Body of pancreas (tissue), 4 donors: Measurements from ENCODE around the gene RCE1. TPM values are rescaled to one million over a fixed set of nuclear protein-coding genes. Genes with fewer than 3 reads are reported as not detected.
A peak's percentile ranks its signal among the peaks of the same experiment; 100 is the strongest.

Experiments
- ATAC-seq: fragments of 150-250 bp; one replicate; pipeline ENCODE4 v1.9.1; 2016
- DNase-seq, 4 donors: peaks; one replicate each; pipeline ENCODE4 v3.0.0-alpha.2; 2019
- H3K27ac ChIP-seq, 4 donors: fragments of 200-600 bp; sonication (generic); 1 replicate in 3 of 4; 2 replicates in 1 of 4; pipeline versions ENCODE4 v1.5.1 to v1.6.1; 2016 to 2019; ENCODE audit warnings: mild to moderate bottlenecking in 1 of 4, mixed read lengths in 1 of 4, moderate library complexity in 1 of 4
- H3K27me3 ChIP-seq, 2 donors: fragments of 200-600 bp; sonication (generic); one replicate each; pipeline ENCODE4 v1.6.0; 2016; ENCODE audit warnings: mild to moderate bottlenecking in 1 of 2
- H3K36me3 ChIP-seq, 2 donors: fragments of 200-600 bp; sonication (generic); replicated peaks in 1 of 2; 2 replicates each; pipeline ENCODE4 v1.5.1; 2016; ENCODE audit warnings: low read depth in 2 of 2; ENCODE audit not compliant: insufficient read depth in 1 of 2
- H3K4me1 ChIP-seq: fragments of 200-600 bp; sonication (generic); one replicate; pipeline ENCODE4 v1.6.0; 2016
- H3K4me3 ChIP-seq, 2 donors: fragments of 200-600 bp; sonication (generic); 1 replicate in 1 of 2; 2 replicates in 1 of 2; pipeline ENCODE4 v1.5.1; 2016 to 2019
- H3K9me3 ChIP-seq, 3 donors: fragments of 200-600 bp; sonication (generic); 1 replicate in 2 of 3; 2 replicates in 1 of 3; pipeline ENCODE4 v1.5.1; 2016
- POLR2A ChIP-seq, 3 donors: fragments of 450-650 bp; IDR thresholded peaks; one replicate each; pipeline ENCODE4 v1.6.1; 2016; ENCODE audit warnings: antibody characterized with exemption in 3 of 3, mild to moderate bottlenecking in 2 of 3
- WGBS, 2 donors: methylation state at CpG; one replicate each; pipeline ENCODE4 v1.1.5; 2017; 5-methylcytosine and 5-hydroxymethylcytosine counted together
- intact Hi-C: fragments of 100-400 bp; cut with DNase I; formaldehyde crosslinking; loops from one replicate; pipeline ENCODE4 v1.15.1; 2023
- total RNA-seq, 2 donors: library from RNA; depleted of rRNA; stranded (reverse); fragments of >200 nt; gene quantifications; one replicate each; pipeline ENCODE4 v1.1.0, GENCODE V29; 2016
- TF ChIP-seq, protein P1 (sequence below), 7 experiments: fragments of 450-650 bp in 4 of 7; fragments of 200-600 bp in 3 of 7; sonication (generic) in 3 of 7; IDR thresholded peaks; one replicate each; pipeline ENCODE4 v1.5.1; 2016 to 2019; ENCODE audit warnings: antibody characterized with exemption in 7 of 7

RCE1 gene
- total RNA-seq, 2 donors from 2014 or later = 14.3 to 18.8 TPM

DNA sequence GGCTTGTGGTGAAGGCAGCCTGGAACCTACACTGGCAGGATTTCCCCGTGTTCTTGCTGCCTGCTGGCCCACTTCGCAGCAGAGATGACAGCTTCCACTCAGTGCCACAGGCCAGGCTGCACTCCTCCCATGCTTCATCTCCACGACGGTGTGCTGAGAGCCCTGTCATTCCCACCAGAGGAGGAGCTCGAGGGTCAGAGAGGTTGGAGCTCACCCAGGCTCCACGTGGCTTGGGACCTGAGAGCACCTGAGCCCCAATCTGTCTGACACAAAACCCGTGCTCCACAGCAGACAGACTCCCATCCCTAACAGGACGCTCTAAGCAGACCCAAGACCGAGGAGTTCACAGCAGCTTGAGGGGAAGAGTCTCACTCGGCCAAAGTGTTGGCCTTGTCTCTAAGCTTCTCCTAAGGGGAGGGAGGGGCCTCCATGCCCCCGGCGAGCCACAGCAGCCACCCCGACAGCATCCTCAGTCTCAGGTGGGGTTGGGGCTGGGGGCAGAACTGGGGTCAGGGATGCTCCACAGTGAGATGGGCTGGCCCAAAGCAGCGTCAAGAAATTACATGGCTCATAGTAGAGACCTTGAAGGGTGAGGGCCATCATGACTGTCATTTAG, 24.3 kb downstream of the RCE1 start:
- Histone ChIP-seq H3K36me3 (no peaks in the 10 kb centered on the region), H3K4me1 (peaks cover 6% of the 10 kb centered on the region), H3K27me3 (no peaks in the 10 kb centered on the region), H3K27ac (no peak overlapping the region), H3K4me3 (no peak overlapping the region), H3K9me3 (no peaks in the 10 kb centered on the region)
- 73 to 85% methylated on average over 9 to 11 of the region's 14 CpGs for WGBS, 2 donors
- intact Hi-C loops = no loop called here
- TF ChIP-seq, protein P1, sequence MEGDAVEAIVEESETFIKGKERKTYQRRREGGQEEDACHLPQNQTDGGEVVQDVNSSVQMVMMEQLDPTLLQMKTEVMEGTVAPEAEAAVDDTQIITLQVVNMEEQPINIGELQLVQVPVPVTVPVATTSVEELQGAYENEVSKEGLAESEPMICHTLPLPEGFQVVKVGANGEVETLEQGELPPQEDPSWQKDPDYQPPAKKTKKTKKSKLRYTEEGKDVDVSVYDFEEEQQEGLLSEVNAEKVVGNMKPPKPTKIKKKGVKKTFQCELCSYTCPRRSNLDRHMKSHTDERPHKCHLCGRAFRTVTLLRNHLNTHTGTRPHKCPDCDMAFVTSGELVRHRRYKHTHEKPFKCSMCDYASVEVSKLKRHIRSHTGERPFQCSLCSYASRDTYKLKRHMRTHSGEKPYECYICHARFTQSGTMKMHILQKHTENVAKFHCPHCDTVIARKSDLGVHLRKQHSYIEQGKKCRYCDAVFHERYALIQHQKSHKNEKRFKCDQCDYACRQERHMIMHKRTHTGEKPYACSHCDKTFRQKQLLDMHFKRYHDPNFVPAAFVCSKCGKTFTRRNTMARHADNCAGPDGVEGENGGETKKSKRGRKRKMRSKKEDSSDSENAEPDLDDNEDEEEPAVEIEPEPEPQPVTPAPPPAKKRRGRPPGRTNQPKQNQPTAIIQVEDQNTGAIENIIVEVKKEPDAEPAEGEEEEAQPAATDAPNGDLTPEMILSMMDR (IDR thresholded peaks at IDR 0.05) = no peak
- TF ChIP-seq POLR2A (IDR thresholded peaks at IDR 0.05) = no peak
- ATAC-seq (no peak), DNase-seq (no peak)

DNA sequence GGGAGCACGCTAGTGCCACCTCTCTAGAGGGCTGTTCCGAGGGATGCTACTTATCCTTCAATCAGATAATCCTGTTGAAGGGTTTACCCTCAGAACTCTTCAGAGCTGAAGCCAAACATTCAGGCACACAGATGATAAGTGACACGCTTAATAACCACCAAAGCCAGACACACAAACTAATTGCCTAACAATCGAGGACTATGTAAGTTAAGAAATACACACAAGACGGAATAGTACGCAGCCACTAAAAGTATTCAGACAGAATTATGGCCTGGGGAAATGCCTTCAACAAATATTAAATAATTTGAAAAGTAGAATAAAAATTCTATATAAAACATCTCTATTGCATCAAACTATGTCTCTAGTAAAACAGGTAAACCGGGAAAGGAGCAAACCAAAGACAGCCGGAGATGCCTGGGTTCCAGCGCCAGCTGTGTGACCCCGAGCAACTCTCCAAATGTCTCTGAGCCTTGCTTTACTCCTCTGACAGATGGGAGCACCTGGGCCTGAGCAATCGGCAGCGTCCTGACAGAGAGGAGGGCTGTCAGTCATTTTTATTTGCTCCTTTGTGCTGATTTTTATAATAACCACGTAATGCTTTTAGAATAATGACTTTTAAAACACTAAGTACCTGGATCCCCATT, 25.0 kb downstream of the RCE1 start:
- ATAC-seq = no peak
- DNase-seq = no peak
- WGBS, 2 donors = 79 to 81% methylated on average over 13 of the region's 13 CpGs
- Histone ChIP-seq H3K27me3 (no peaks in the 10 kb centered on the region), H3K36me3 (no peaks in the 10 kb centered on the region), H3K4me3 (no peak overlapping the region), H3K9me3 (no peaks in the 10 kb centered on the region), H3K4me1 (peaks cover 6% of the 10 kb centered on the region), H3K27ac (no peak overlapping the region)
- intact Hi-C loops = no loop called here
- TF ChIP-seq, protein P1 (IDR thresholded peaks at IDR 0.05) = no peak

DNA sequence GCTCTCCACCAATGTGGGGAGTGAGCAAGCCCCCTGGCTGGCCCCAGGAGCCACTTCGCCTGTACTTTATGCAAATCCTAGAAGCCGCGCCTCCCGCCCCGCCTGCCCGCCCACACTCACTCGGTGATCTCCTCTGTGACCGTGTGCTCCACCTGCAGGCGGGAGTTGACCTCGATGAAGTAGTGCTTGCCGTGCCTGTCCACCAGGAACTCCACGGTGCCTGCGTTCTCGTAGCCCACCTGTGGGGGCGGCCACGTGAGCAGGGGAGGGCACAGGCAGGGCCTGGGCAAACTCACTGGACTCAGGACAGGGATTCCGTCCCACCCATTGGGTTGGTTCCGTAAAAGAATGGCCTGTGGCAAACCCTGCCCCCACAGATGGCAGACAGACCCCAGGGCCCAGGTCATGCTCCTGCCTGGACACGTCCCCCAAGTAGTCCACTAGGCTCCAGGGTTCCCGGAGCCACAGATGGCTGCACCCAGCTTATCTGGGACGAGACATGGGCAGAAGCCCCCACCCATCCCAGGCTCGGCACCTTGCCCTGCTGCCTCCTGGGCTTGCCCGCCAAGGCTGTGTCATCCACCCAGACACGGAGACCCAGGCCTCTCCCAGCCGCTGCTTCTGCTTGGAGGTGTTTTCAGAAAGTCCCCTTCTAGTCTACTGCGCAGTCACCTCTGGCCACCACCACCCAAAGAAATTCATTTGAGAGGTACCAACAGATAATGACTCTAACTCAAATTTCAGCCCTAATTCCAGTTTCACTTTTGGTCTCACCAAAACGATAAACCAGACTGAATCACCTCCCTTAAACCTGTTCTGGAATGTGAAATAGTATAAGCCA, 25.7 kb downstream of the RCE1 start:
- TF ChIP-seq POLR2A (IDR thresholded peaks at IDR 0.05) = no peak
- TF ChIP-seq, protein P1 (IDR thresholded peaks at IDR 0.05) = peak; percentile 24 to 78 (median 58)
- intact Hi-C loops = no loop called here
- ATAC-seq (peak; percentile 88), DNase-seq (peak; percentile 81 to 83 (median 82))
- WGBS, 2 donors = 34 to 71% methylated on average over 10 to 27 of the region's 27 CpGs
- Histone ChIP-seq H3K4me1 (peaks cover 6% of the 10 kb centered on the region), H3K27ac (no peak overlapping the region), H3K9me3 (no peaks in the 10 kb centered on the region), H3K36me3 (no peaks in the 10 kb centered on the region), H3K4me3 (no peak overlapping the region), H3K27me3 (no peaks in the 10 kb centered on the region)

DNA sequence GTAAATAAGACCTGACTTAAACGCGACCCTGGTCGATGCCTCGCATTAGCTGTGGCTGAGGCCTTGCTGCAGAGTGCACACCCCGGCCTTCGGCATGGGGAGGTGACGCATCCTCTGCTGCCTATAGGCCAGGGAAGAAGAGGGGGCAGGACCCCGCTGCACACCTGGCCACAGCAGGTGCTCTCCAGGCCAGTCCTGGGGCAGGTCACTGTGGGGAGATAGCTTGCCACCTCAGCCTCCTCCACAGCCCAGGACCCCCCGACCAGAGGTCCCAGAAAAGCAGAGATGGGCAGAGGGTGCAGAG, 26.3 kb downstream of the RCE1 start:
- DNase-seq (no peak), ATAC-seq (no peak)
- H3K4me3 ChIP-seq = no peak overlapping the region
- peaks cover 6% of the 10 kb centered on the region for H3K4me1 ChIP-seq
- intact Hi-C loops = no loop called here
- H3K27me3 ChIP-seq = no peaks in the 10 kb centered on the region
- H3K27ac ChIP-seq = no peak overlapping the region
- TF ChIP-seq POLR2A (IDR thresholded peaks at IDR 0.05) = no peak
- TF ChIP-seq, protein P1 (IDR thresholded peaks at IDR 0.05) = no peak
- WGBS, 2 donors = 93 to 94% methylated on average over 9 of the region's 9 CpGs
- no peaks in the 10 kb centered on the region for H3K36me3 ChIP-seq
- H3K9me3 ChIP-seq = no peaks in the 10 kb centered on the region
